ENCODE measurements around the gene ZNF2.

The ZNF2 gene

GRCh38 chr2:95165371-95166064 is at the start of gene ZNF2:
ZNF2 (plus strand) TSS chr2:95165809; CDS start chr2:95176227, 10,418 bp downstream.
- H3K36me3 ChIP-seq (replicated peaks), result no peaks in the 10 kb centered on the region
- H3K4me3 ChIP-seq (ENCODE audit: low read depth, low read length), result peak within 1 kb of the TSS; percentile 99
- in situ Hi-C loops (cut with HindIII; ENCODE audit: low pct_ligation_motif_present, low sequenced_read_pairs), result no loop called here
- peak; percentile 98 for DNase-seq
- TF ChIP-seq, protein P1, sequence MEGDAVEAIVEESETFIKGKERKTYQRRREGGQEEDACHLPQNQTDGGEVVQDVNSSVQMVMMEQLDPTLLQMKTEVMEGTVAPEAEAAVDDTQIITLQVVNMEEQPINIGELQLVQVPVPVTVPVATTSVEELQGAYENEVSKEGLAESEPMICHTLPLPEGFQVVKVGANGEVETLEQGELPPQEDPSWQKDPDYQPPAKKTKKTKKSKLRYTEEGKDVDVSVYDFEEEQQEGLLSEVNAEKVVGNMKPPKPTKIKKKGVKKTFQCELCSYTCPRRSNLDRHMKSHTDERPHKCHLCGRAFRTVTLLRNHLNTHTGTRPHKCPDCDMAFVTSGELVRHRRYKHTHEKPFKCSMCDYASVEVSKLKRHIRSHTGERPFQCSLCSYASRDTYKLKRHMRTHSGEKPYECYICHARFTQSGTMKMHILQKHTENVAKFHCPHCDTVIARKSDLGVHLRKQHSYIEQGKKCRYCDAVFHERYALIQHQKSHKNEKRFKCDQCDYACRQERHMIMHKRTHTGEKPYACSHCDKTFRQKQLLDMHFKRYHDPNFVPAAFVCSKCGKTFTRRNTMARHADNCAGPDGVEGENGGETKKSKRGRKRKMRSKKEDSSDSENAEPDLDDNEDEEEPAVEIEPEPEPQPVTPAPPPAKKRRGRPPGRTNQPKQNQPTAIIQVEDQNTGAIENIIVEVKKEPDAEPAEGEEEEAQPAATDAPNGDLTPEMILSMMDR (IDR thresholded peaks at IDR 0.05; ENCODE audit: low read depth, low read length, missing control alignments), result no peak
- H3K27ac ChIP-seq, result peak within 1 kb of the TSS; percentile 99
- no peaks in the 10 kb centered on the region for H3K27me3 ChIP-seq (replicated peaks)

DNA sequence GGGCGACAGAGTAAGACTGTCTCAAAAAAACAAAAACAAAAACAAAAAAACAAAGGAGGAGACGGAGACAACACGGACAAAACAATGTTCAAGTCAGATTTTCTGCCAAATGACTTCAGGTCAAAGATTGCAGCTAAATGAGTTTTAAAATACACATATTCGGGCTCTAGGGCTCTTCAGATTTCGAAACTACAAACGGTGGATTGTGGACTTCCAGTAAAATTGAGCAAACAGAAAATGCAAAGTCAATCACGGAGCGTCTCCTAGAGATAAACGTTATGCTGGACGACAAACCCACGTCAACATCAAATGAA is 44.6 kb upstream of the ZNF2 start:
- H3K27me3 ChIP-seq (replicated peaks), result no peaks in the 10 kb centered on the region
- in situ Hi-C loops (cut with HindIII; ENCODE audit: low pct_ligation_motif_present, low sequenced_read_pairs), result no loop called here
- H3K36me3 ChIP-seq (replicated peaks), result peaks cover 8% of the 10 kb centered on the region
- no peak for DNase-seq
- H3K27ac ChIP-seq, result peak overlapping the region; percentile 98
- peak overlapping the region; percentile 99 for H3K4me3 ChIP-seq (ENCODE audit: low read depth, low read length)
- TF ChIP-seq, protein P1 (IDR thresholded peaks at IDR 0.05; ENCODE audit: low read depth, low read length, missing control alignments), result no peak

GRCh38 chr2:95121407-95122196 is 44.0 kb upstream of the ZNF2 start, which contains the start of gene MRPS5:
MRPS5 (minus strand) TSS chr2:95121808; CDS start chr2:95121791, 17 bp downstream.
- DNase-seq, result peak; percentile 52
- Histone ChIP-seq H3K4me3 (ENCODE audit: low read depth, low read length) (peak within 1 kb of the TSS; percentile 99), H3K36me3 (replicated peaks) (peaks cover 4% of the 10 kb centered on the region), H3K27ac (peak within 1 kb of the TSS; percentile 98), H3K27me3 (replicated peaks) (no peaks in the 10 kb centered on the region)
- TF ChIP-seq, protein P1 (IDR thresholded peaks at IDR 0.05; ENCODE audit: low read depth, low read length, missing control alignments), result peak; percentile 11
- in situ Hi-C loops (cut with HindIII; ENCODE audit: low pct_ligation_motif_present, low sequenced_read_pairs), result no loop called here

- in situ Hi-C loops (cut with HindIII; ENCODE audit: low pct_ligation_motif_present, low sequenced_read_pairs), result no loop called here
- H3K27ac ChIP-seq, result no peak overlapping the region
- no peak for DNase-seq
- no peaks in the 10 kb centered on the region for H3K27me3 ChIP-seq (replicated peaks)
- TF ChIP-seq, protein P1 (IDR thresholded peaks at IDR 0.05; ENCODE audit: low read depth, low read length, missing control alignments), result no peak
- peak overlapping the region; percentile 99 for H3K4me3 ChIP-seq (ENCODE audit: low read depth, low read length)
- H3K36me3 ChIP-seq (replicated peaks), result peaks cover 4% of the 10 kb centered on the region
These were observed 43.4 kb upstream of the ZNF2 start for GRCh38 chr2:95122197-95122551.

DNA sequence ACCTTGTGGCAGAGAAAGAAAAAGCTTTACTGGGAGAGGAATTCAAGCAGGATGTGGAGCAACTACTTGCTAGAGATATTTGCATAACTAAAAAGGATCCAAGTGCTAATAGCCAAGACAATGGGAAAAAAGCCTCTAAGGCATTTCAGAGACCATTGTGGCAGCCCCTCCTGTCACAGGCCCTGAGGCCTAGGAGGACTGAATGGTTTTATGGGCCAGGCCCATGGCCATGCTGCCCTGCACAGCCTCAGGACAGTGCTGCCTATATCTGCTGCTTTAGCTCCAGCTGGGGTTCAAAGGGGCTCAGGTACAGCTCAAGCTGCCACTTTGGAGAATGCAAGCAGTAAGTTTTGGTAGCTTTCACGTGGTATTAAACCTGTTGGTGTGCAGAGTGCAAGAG is 26.9 kb upstream of the ZNF2 start:
- no peak overlapping the region for H3K27ac ChIP-seq
- no peak for DNase-seq
- TF ChIP-seq, protein P1 (IDR thresholded peaks at IDR 0.05; ENCODE audit: low read depth, low read length, missing control alignments), result no peak
- H3K4me3 ChIP-seq (ENCODE audit: low read depth, low read length), result no peak overlapping the region
- no peaks in the 10 kb centered on the region for H3K36me3 ChIP-seq (replicated peaks)
- H3K27me3 ChIP-seq (replicated peaks), result no peaks in the 10 kb centered on the region
- in situ Hi-C loops (cut with HindIII; ENCODE audit: low pct_ligation_motif_present, low sequenced_read_pairs), result no loop called here

All from brain microvascular endothelial cell (primary cell).